Right renal cortex interstitium (tissue), 3 donors: ENCODE data around the gene SF3B1. TPM values are rescaled to one million over a fixed set of nuclear protein-coding genes. Genes with fewer than 3 reads are reported as not detected.
"Not testable (repeated sequence)": the region's sequence is repeated elsewhere in the genome, so short reads cannot be mapped to it uniquely, and the experiment has no call there.

Experiments
- DNase-seq, 3 donors: peaks; one replicate each; pipeline ENCODE4 v3.0.0-alpha.2; 2013; ENCODE audit warnings: low read depth in 3 of 3, low spot score in 2 of 3
- polyA plus RNA-seq, 3 donors: library from polyadenylated mRNA; unstranded; fragments of 120-200 nt; gene quantifications; one replicate each; pipeline ENCODE4 v1.2.1, GENCODE V29; 2013; ENCODE audit not compliant: insufficient read length in 3 of 3

Gene SF3B1
- polyA plus RNA-seq, 3 donors: 625 to 703 (median 690) TPM

DNA sequence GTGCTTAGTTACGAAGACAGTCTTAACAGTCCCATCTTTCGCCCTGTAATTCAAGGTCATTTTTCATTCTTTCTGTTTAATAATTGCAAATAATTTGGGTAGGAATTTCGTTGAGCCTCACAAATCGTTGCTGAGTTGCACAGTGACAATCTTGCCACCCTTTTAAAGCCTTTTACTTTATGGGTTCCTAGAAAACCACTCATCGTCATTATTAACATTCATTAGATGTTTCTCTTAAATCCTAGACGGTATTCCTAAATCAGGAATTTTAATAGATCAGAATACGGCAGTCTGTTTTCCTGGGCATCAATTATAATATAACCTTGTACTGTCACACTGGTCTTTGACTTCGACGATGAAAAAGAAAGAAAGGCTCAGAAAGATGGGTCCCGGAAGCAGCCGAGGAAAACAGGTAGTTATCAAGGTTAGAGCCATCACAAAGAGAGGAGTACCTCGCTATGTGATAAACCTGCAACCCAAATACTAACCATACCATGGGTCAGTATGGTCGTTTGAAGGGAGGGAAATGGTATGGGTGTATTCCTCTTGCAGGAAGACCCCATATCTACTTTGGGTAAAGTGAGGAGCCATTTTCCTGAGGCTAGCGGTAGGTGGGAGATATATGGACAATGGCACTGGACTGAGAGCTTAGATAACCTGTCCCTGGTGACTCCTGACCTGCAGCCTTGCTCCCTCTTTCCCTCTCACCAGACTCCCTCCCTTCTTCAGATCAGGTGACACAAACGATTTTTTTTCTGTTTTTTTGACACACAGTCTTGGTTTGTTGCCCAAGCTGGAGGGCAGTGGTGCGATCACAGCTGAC is 981 bp upstream of the SF3B1 start:
- DNase-seq: no peak

DNA sequence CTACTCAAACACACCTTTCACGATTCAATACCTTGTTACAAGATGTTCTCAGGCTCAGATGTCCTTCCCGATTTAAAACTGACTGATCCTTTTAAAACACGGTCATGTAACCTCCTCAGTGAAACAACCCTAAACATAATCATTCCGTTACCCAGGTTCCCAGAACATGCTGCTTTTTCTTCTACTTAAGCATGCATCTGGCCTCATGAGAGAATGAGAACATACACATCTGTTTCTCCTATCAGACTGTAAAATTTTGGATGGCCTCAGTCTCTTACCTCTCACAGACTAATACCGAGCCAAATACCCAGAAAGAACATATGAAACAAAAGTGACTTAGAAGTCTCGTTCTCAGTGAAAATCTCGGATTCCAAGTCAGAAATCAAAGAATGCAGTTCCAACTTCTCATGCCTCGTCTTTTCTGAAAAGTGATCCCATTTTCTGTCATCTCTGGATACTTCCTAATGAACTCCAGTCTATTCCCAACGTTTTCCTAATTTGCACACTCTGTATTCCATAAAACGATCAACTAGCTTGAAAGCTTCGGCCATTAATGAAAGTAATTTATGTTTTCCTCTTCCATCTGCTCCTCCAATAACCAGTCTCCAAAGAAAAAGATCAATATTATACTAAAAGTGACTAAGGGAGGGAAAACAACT is 919 bp downstream of the SF3B1 start:
- peak in 1 of 3 donors; percentile 13 for DNase-seq

DNA sequence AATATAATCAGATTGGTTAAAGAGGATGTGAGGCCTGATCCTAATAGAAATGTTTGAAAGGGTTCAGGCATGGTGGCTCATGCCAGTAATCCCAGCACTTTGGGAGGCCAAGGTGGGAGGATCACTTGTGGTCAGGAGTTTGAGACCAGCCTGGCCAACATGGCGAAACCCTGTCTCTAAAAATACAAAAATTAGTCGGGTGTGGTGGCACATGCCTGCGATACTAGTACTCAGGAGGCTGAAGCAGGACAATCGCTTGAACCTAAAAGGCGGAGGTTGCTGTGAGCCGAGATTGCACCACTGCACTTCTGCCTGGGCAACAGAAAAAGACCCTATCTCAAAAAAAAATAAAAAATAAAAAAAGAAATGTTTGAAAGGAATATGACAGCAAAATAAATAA is 2.3 kb downstream of the SF3B1 start:
- DNase-seq: not testable (repeated sequence)

DNA sequence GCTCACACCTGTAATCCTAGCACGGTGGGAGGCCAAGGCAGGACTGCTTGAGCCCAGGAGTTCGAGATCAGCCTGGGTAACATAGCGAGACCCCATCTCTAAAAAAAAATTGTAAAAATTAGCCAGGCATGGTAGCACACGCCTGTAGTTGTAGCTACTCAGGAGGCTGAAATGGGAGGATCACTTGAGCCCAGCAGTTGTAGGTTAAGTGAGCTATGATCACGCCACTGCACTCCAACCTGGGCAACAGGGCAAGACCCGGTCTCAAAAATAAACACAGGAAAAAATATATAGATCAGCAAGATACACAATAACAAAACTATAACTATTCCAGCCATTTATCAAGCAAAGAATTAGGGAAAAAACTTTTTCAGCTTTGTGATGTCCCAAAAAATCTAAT is 3.0 kb downstream of the SF3B1 start:
- no peak for DNase-seq

DNA sequence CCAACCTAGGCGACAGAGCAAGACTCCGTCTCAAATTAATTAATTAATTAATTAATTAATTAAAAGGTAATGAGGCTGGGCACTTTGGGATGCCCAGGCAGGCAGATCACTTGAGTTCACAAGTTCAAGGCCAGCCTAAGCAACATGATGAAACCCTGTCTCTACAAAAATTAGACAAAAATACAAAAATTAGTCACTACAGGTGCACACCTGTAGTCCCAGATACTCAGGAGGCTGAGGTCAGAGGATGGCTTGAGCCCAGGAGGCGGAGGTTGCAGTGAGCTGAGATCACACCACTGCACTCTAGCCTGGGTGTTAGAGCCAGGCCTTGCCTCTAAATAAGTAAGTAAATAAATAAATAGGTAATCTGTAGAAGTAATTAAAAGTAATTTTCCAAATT is 6.8 kb downstream of the SF3B1 start:
- no peak for DNase-seq

DNA sequence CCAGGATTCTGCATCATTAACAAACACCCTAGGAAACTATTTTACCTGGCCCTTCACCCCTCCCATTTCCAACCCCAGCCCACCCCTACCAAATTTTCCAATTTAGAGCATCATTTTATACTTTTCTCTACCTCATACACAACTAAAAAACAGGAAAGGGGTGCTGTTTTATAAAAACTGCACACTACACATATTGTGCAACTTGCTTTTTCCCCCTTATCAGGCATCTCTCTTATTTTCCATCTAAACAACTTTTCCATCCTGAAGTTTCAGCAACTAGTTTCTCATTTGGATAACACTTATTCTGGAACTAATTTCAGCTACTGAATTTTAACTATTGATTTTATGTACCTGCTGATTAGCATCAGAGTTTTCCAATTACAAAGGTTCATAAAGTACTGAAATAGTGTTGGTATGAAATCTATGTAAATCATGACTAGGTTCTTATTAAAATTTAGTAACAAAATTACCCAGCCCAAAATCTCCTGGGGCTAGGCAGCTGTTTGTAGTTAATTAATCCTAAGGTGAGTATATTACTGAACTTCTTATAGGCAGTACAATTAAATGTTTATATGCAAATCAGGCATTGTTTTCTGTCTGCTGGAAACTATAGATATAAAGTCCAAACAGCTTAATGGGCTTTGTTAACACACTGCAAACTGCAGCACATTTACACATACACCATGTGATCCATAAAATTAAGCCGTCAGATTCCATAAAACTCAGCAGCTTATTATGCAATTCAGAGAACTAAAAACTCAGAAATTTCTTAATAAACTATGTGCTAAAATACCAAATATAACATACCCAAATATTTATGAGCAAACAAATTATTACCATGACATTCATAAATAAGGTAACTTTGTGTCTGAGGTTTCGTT is 7.9 kb downstream of the SF3B1 start:
- no peak for DNase-seq

DNA sequence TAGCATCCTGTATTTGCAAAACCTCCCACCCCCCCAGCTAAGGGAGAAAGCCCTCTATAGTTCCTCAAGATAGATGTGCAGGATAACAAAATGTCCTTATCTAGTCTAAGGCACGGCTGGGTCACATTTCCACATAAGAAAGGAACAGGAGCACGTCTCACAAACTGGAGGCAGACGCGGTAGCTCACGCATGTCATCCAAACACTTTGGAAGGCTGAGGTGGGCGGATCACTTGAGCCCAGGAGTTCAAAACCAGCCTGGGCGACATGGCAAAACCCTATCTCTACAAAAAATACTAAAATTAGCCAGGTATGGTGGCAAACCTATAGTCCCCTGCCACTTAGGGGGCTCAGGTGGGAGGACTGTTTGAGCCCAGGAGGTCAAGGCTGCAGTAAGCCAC is 9.3 kb downstream of the SF3B1 start:
- no peak for DNase-seq

DNA sequence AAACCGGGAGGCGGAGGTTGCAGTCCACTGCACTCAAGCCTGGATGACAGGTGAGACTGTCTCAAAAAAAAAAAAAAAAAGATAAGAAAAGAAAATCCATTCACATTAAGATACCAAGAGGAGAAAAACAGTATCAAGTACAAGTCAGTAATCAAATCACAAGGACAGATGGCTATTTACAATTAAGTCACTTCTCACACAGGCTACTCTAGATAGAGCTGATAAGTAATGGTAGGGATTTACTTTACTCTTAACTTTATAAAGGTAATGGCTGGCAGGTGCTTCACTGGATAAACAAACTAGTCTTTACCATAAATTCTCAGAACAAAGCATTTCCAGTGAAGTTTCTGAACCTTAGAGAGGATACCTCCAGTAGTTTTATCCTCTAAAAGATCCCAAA is 11.5 kb downstream of the SF3B1 start:
- no peak for DNase-seq

DNA sequence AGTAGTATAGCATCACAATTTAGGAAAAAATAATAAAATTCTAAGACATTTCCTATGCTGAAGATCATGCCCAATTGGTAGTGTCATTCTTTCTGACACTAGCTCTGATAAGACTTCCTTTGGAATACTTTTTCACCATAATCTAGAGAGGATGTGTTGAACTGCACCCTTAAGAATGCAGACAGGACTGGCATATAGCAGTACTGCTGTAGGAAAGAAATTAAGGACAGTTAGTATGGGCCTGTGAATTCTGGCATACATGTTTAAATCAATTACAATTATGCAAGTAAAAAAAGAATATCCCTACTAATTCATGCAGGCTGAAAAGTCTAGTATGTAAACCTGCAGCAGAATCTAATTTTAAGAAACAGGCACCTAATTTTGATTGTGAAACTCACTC is 15.4 kb downstream of the SF3B1 start:
- no peak for DNase-seq

DNA sequence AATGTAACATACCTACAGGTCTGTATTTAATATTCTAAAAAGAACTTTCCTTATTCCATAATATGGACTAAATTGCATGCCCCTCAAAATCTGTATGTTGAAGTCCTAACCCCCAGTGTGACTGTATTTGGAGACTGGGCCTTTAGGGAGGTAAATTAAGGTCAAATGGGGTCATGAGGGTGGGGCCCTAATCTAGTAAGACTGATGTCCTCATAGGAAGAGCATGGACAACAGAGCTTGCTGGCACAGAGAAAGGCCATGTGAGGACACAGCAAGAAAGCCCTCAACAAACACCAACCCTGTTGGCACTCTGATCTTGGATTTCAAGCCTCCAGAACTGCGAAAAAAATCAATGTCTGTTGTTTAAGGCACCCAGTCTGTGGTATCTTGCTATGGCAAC is 18.6 kb downstream of the SF3B1 start:
- no peak for DNase-seq

DNA sequence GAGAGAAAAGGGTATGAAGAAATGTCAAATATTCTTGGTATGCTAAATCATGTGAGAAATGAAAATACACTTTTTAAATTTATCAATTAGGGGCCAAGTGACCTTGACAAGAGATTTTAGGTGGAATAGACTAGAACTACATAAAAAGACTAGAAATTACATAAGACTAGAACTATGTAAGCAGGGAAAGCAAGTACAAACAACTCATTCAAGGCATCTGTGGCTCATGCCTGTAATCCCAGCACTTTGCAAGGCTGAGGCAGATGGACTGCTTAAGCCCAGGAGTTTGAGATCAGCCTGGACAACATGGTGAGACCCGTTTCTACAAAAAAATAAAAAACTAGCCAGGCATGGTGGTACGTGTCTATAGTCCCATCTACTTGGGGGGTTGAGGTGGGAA is 20.3 kb downstream of the SF3B1 start:
- no peak for DNase-seq

DNA sequence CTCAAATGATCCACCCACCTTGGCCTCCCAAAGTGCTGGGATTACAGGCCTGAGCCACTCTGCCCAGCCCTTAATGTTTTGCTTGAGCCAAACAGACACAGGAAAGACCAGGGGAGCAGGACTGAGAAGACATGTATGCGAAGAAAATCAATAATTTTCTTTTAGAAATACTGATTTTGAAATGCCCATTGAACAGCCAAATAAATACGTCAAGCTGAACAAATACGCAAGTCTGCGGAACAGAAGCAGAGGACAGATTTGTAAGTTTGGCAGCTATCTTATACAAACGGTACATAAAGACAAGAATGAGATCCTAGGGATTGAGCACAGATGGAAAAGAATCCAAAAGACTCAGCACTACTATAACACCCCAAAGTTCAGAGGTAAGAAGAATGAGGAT is 20.8 kb downstream of the SF3B1 start:
- DNase-seq: no peak

DNA sequence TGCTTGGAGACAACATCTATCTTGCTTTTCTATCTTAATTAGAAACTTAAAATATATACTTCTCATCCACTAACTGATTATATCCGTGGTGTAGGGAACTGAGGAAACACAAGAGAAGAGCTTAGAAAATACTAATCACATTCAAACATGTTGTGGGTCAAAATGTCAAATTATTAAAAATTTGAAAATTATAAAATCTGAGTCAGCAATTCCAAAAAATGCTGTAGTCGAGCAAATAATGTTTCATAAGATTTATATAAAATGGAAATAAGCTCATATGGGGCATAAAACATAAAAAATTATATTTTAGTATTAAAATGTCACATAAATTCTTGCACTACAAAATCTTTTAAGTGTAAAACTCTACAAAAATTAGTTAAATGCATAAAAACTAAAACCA is 29.2 kb downstream of the SF3B1 start:
- DNase-seq: no peak

DNA sequence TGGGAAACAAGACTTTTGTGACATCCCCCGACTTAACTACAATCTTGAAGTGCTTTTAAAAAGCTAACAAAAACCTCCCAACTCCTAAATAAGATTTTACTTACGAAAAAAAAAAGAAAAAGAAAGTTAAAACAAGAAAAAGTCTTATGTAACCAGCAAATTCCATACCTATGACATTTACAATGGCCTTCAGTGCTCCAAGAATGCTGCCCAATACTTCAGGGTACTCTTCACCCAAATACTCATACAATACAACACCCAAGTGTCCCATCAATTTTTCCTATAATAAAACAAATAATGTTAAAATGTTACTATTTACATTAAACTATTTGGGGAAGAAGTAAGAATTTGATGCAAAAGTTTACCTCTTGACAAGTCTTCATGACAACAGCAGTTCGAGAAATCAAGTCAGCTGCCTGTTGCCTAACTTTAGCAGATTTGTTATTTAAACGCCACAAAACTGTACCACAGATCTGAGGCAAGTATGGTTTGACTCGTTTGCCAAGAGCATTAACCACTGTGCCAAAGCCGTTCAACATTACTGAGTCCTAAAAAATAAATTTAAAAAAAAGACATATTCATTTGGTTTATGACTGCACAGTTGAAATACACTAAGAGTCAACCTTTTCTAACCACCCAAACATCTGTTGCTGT is 34.8 kb downstream of the SF3B1 start:
- no peak for DNase-seq

DNA sequence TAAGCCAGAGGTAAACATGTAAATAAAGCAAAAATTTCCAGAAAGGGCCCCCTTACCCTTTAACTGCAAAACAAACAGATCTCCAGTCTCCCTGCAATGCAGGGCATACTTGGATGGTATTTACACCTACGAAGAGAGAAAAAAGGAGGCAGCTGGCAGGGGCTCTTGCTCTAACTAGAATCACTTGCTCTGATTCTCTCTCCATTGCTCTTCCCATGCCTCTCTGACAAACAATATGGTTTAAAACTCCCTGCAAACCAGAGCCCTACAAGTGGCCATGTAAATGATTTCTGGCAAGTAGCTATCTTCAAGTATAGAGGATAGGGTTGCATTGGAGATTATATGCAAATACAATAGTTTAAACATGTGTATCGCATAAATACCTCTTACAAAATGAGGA is 35.9 kb downstream of the SF3B1 start:
- no peak for DNase-seq

DNA sequence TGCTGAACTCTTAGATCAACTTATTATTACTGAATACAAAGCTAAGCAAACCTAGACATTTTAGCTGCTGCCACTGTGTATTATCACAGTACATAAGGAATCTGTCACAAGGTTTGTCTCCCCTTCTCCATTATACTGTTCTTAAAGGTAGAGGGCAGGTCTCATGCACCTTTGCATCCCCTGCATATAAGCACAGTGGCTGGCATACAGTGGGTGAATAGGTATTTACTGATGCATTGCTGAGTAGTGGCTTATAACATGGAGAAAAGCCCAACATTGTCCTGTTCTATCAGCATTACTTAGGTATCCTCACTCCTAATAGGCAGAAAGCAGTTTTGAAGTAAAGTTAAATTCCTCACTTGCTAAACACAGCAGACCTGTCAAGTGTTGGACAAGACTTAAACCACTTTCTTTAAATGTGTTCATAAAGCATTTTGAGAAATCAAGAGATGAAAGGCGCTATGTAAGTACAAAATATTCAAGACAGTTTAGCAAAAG is 43.6 kb downstream of the SF3B1 start:
- DNase-seq: no peak

DNA sequence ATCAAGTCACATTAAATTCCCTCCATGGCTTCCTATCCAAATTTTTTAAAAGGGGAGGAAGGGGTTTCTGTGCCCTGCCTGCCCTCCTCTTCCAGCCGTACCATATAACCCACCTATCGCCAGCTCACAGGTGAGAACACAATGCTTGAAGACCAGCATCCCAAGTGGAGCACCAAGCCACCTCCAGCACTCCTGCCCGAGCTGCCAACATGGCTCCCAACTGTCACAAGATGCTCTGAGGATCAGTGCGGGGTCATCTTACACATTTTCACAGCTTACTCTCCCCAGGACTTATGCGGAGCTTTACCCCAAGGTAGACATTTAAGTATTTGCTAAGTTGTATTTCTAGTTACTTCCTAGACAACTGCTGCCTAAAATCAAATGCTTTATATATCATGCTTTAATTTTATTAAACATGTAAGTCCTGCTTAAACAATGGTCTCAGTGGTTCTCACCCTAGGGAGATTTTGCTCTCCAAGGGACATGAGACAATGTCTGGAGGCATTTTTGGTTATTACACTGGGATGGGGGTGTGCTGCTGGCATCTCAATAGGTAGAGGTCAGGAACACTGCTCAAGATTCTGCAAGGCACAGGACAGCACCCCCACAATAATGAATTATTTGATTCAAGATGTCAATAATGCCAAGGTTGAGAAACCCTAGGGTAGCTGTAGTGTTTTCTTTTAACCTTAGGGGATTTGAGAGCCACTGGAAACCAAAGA is 45.8 kb downstream of the SF3B1 start:
- DNase-seq: no peak

DNA sequence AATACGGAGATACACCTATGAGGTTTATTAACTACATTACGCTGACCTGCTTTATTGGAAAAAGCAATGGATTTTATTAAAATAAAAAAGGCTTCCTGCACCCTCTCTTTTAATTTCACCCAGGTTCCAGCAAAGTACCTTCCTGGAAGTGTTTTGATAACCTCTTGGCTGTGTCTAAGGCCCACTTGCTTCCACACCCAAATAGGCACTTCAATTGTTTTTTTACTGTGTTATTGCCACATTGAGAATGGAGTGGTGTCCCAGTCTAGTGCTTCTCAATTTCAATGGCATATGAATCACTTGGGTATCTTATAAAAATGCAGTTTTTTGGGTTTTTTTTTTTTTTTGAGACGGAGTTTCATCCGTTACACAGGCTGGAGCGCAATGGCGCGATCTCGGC is 47.6 kb downstream of the SF3B1 start:
- DNase-seq: no peak

DNA sequence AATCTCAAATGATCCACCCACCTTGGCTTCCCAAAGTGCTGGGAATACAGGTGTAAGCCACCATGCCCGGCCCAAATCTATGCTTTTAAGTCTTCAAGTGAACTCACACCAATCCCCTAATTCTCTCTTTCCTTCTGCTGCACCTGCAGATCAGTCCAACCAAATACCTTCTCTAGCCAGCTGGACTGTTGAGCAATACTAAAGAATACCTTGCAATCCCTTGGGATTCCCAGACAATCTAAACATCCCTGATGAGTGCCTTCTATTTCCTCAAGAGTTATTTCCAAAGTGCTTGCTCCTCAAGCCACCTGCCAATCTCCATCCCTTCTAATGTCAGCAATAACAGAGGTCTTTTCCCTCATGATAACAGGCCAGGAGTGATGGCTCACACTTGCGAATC is 48.6 kb downstream of the SF3B1 start:
- DNase-seq: no peak

DNA sequence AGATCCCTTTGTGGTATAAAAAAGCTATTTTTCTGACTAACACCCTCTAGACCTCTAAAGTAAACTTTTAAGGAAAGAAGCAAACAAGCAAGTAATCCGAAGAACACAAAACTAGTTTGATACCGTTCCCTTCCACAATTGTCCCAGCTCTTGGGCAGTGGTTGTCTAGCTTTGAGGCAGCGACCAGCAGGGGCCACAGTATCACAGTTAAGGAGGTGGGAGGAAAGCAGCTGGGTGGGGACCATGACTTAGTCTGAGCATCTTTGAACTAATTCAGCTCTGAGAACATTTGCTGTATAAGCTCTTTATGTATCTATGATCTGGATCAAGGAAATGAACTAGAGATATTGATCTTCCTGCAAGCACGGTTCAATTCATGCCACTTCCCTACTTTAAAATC is 51.0 kb downstream of the SF3B1 start:
- DNase-seq: no peak
